ENCODE results near the gene PLEKHG3. TPM values are rescaled to one million over a fixed set of nuclear protein-coding genes. Genes with fewer than 3 reads are reported as not detected.

Gene PLEKHG3
- total RNA-seq, 1 experiment from 2014 or later = 11.2 TPM

DNA sequence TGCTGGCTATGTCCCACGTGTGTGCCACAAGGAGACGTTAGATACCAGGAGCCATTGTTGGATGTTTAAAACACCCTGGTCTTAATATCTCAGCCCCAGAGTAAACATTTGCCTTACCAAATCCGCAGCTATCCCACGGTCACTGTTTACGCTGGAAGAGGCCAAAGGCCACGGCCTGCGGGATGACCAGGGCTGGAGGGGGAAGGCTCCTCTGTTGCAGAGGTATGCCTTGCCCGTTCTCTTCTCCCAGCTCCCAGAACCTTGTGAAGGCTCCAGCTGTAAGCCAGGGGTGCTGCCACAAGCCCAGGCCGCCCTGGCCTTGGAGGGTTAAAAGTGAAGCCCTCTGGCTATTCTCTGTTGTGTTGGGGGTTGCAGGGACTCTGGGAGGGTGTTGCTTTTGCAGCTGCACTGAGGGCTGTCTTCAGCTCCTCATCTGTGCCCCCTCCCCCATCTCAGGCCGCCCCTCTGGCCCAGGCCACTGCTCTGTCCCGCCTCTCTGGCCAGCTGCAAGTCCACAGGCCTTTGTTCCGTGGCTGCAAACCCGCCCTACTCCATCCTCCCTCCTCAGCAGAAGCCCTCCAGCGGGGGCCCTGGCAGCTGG is 2.5 kb downstream of the PLEKHG3 start:
- DNase-seq (ENCODE audit: low spot score) = no peak

DNA sequence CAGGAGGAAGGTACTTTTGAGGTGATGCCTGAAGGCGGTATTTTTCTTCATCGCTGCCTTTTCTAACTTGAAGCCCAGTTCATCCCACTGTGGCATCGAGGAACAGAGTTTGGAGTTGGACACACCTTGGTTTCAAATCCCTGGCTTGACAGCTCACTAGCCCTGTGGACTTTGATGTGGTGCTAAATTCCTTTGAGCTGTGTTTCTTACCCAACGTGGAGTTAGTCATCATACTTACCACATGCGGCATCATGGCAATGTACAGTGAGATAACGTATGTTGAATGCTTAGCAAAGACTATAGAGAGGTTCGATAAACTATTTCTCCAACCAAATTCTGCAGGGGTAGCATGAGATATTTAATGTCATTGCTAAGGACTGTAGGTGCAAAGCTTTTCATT is 3.4 kb downstream of the PLEKHG3 start:
- DNase-seq (ENCODE audit: low spot score) = peak; percentile 62

GRCh38 chr14:64708148-64709004 is 4.2 kb downstream of the PLEKHG3 start:
- peak; percentile 64 for DNase-seq (ENCODE audit: low spot score)

DNA sequence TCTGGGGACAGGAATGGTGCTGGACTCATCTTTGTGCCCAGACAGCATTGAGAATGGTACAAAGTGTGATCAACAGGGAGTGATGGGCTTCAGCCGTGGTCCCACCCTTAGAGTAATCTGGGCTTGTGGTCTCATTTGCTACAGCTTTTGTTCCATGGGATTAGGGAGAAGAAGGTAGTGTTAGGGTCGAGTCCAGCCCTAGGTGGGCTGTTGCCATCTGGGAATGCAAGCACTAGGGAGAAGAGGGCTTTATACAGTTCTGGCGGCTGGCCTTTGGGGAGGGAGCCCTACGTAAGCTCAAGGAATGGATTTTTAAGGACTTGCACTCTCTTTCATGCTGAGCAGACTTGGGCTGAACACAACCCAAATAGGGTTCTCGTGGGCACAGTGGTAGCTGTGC is 4.9 kb downstream of the PLEKHG3 start:
- DNase-seq (ENCODE audit: low spot score) = no peak

DNA sequence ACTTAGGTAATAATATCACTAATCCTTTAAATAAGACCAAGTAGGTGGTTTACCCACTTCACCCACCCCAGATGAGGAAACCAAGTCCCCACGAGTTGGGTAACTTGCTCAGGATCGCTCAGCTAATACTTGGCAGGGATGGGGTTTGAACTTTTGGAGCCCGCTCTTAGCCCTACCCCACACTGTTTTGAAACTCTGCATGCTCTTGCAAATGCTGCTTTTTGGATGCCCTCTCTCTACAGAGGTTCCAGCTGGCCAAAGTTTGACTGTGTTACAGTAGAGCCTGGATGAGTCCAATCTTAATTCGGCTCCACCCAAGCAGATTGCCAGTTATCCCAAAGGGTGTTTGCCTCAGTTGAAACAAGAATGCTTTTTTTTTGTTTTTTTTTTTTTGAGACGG is 6.8 kb downstream of the PLEKHG3 start:
- DNase-seq (ENCODE audit: low spot score) = no peak

DNA sequence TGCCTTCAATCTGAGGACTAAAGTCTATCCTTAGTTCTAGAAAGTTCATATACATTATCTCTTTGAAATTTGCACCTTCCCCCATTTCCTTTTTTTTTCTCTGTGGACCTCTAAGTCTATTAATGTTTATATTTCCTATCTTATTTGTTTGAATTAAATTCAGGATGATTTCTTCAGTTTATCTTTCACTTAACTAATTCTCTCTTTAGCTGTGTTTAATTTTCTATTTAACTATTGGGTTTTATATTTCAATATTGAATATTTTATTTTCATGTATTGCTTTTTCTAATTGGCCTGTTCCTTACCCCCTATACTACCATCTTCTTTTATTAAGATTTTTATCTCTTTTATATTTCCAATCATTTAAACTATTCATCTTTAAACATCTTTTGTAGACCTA is 9.5 kb downstream of the PLEKHG3 start:
- no peak for DNase-seq (ENCODE audit: low spot score)

DNA sequence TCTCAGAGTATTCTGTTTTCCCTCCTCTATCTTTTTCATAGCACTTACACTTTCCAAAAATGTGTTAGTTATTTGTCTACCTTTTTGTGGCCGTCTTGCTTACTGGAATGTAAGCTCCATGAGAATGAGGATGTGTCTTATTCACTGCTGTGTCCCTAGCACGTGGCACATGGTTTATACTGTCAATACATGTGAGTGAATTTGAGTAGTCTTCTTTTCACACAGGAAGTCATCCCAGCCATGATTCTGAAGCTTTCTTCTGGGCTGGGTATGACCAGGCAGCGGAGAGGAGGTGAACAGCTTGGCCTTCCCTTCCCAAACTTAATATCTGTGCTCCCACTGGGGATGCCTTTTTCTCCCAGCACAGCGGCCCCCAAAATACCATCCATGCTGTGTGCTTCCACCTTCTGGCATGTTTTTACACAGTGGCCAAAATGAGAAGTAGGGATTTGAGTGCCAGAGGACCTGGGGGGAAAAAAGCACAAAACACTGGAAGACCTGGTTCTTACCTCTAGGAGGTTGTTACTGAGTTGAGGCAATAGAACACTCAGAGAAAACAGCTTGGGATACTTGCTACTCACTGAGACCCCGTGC is 10.3 kb downstream of the PLEKHG3 start:
- DNase-seq (ENCODE audit: low spot score) = no peak

DNA sequence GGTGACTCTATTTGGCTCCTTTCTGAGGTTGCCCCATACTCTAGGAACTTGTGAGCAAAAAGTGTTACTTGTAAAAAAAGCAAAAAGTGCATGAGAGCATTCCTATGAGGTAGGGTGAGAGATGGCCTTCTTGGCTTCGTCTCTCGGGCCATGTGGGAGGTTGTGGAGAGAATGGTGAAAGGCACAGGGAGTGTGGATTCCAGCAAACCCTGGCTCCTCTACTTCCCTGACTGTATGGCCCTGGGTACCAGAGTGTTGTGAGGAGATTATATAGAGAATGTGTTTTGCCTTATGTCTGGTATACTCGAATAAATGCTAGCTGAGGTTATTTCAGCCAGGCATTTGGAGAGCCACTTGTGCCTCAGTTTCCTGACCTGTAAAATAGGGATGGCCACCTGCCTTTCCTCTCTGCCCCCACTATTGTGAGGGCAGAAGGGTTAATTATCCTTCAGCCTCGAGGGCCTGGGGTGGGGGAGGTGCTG is 11.0 kb downstream of the PLEKHG3 start:
- DNase-seq (ENCODE audit: low spot score) = no peak

GRCh38 chr14:64715628-64716412 is 11.6 kb downstream of the PLEKHG3 start:
- no peak for DNase-seq (ENCODE audit: low spot score)

DNA sequence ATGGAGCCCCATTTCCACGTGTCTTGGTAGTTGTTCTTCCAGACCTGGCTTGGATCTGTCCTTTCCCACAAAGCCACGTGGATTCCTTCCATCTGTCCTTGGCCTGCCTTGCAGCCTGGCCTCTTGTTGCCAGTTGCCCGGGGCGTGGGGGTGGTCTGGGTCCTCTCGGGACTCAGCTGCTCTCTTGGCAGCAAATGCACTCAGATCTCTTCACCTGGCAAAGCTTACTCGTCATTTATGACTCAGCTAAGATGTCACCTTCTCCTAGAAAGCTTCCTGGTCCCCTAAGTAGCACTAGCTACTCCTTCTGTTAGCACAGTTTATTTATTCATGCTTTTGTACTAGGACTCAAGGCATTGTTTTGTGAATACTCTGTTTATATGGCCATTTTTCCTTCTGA is 13.6 kb downstream of the PLEKHG3 start:
- no peak for DNase-seq (ENCODE audit: low spot score)

DNA sequence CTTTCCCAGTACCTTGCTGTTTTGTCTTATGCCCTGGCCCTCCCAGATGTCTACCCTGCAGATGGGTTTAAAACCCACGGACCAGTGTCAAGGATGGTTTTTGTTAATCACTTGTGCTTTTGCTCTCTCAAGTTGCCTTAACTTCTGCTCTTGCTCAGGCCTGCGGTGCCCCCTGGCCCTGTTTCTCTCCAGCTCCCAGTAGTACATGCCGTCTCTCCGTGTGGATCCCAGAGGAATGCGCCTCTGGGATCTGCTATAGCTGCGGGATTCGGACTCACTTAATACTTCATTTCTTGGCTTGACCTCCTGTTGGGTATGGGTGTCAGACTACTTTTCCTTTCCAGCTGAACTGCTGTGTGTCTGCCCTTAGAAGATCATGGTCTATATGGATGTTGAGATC is 14.5 kb downstream of the PLEKHG3 start:
- no peak for DNase-seq (ENCODE audit: low spot score)

- DNase-seq (ENCODE audit: low spot score) = no peak
Observed at GRCh38 chr14:64719601-64720000, 15.4 kb downstream of the PLEKHG3 start.

GRCh38 chr14:64720131-64720576 is 15.9 kb downstream of the PLEKHG3 start:
- DNase-seq (ENCODE audit: low spot score) = peak; percentile 91

DNA sequence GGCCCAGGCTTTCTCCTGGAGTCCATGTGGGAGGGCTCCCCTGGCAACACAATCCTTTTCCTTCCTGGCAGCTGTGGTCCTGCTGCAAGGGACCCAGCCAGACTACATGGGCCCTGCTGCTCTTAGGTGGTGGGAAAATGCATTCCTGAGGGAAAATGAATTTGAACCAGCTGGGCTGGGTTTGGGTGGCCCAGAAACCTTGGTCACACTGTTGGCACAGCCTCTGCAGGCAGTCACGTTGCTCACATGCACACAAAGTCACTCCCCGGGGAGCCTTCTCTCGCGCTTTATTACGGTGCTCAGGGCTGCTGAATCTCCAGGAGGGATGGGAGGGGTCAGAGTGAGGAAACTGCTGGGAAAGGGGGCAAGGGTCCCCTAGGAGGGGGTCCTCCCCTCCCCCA is 17.2 kb downstream of the PLEKHG3 start:
- DNase-seq (ENCODE audit: low spot score) = peak; percentile 83

GRCh38 chr14:64721899-64722298 is 17.7 kb downstream of the PLEKHG3 start:
- no peak for DNase-seq (ENCODE audit: low spot score)

DNA sequence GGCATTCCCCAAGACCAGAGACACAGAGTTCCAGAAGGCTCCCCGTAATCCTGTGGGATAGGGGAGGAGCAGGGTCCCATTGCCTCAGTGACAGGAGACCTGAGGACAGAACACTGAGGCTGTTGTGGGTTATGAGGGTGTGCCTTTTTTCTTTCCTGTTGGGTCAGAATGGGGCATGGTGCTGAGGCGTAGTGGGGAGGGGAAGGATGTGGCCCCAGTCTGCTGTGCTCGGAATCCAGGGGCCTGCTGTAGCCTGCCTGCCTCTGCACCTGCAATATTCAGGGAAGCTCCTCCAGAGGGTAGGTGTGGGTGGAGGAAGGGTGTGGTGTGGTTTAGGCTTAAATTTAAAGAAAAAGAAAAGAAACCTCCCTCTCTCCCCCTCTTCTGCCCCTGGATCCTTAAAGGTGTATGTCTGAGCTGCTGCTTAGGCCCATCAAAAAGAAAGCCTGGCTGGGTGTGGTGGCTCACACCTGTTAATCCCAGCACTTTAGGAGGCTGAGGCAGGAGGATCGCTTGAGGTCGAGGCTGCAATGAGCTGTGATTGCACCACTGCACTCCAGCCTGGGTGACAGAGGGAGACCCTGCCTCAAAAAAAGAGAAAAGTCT is 18.7 kb downstream of the PLEKHG3 start:
- no peak for DNase-seq (ENCODE audit: low spot score)

GRCh38 chr14:64723691-64724577 is 19.7 kb downstream of the PLEKHG3 start:
- no peak for DNase-seq (ENCODE audit: low spot score)

DNA sequence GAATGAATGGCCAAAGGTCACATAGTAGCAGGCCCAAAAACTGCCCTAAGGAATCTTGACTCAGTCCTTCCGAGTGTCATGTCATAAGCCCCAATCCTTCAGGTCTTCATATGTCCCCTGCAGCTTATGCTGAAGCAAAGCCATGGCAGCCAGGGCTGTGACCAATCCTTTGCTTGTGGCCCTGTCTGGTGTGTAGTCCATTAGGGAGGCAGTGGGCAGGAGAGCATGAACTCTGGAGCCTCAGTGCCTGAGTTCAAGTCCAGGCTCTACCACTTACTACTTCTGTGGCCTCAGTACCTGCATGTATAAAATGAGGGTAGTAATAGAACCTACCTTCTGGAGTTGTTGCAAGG is 20.3 kb downstream of the PLEKHG3 start:
- no peak for DNase-seq (ENCODE audit: low spot score)

DNA sequence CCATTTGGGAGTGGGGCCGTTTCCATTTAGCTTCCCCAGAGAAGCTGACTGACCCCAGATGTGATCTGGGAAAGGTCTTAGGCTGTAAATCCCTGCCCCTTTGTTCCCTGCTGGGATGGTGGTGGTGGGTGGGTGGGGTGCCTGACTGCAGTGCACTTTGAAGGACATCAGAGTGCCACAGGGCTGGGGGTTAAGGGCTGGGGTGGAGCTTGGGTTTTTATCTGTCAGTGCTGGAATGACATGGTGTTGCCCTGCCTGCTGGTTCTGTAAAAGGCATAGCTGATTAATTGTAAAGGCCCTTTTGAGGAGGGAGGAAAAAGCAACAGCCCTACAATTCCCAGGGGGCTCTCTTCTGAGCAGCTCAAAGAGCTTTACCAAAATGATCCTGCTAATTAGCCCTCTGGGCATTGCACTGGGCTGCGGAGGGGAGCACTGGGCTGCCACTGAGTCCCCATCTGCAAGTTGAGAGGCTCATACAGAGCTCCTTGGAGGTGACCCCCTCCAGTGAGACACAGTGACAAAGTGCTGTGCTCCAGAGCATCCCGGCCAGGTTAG is 21.1 kb downstream of the PLEKHG3 start:
- no peak for DNase-seq (ENCODE audit: low spot score)

- DNase-seq (ENCODE audit: low spot score) = no peak
Observed at GRCh38 chr14:64725879-64726584, 21.8 kb downstream of the PLEKHG3 start.
